Thyroid gland (tissue), 4 donors: ENCODE data around the gene ATF6.

Source experiments
- CTCF ChIP-seq, 6 experiments: fragments of 200-600 bp in 3 of 6; fragments of 450-650 bp in 3 of 6; sonication (generic) in 3 of 6; IDR thresholded peaks; one replicate each; pipeline ENCODE4 v1.5.1; 2016 to 2019; ENCODE audit warnings: antibody characterized with exemption in 6 of 6, mild to moderate bottlenecking in 2 of 6, inconsistent platforms in 1 of 6, moderate library complexity in 1 of 6
- POLR2A ChIP-seq, 2 donors: fragments of 450-650 bp; IDR thresholded peaks; one replicate each; pipeline ENCODE4 v1.6.1; 2017; ENCODE audit warnings: antibody characterized with exemption in 2 of 2, mild to moderate bottlenecking in 2 of 2, moderate library complexity in 1 of 2

- no peak for TF ChIP-seq CTCF (IDR thresholded peaks at IDR 0.05)
- no peak for TF ChIP-seq POLR2A (IDR thresholded peaks at IDR 0.05)
Observed at GRCh38 chr1:161817176-161817730, 51.1 kb downstream of the ATF6 start.
